PFSK-1 (cell line): ENCODE measurements around the gene ASCL5.

Experiments
- FOXP2 ChIP-seq: optimal IDR thresholded peaks from 2 replicates; pipeline ENCODE3; 2011; ENCODE audit warnings: borderline replicate concordance, control low read depth, inconsistent platforms; ENCODE audit not compliant: insufficient read depth; ENCODE audit errors: extremely low read length, extremely low read depth
- POLR2AphosphoS5 ChIP-seq: IDR thresholded peaks from 2 replicates; pipeline ENCODE4 v1.6.1; 2012; ENCODE audit warnings: low read depth, mild to moderate bottlenecking, control low read depth, low read length, moderate library complexity
- SIN3A ChIP-seq: IDR thresholded peaks from 2 replicates; pipeline ENCODE4 v1.6.1; 2012; ENCODE audit warnings: mild to moderate bottlenecking, low read length, moderate library complexity, borderline replicate concordance; ENCODE audit not compliant: insufficient read depth
- TAF1 ChIP-seq: IDR thresholded peaks from 2 replicates; pipeline ENCODE4 v1.6.1; 2012; ENCODE audit warnings: low read length, control low read depth, borderline replicate concordance; ENCODE audit not compliant: insufficient read depth
- TF ChIP-seq, protein P1 (sequence below), 2 experiments: IDR thresholded peaks; 2 replicates each; pipeline versions ENCODE4 v1.6.1 to v1.8.0; 2011 to 2012; ENCODE audit warnings: low read depth in 2 of 2, low read length in 2 of 2, control low read depth in 1 of 2, inconsistent platforms in 1 of 2, mild to moderate bottlenecking in 1 of 2, moderate library complexity in 1 of 2; ENCODE audit not compliant: insufficient read depth in 1 of 2

DNA sequence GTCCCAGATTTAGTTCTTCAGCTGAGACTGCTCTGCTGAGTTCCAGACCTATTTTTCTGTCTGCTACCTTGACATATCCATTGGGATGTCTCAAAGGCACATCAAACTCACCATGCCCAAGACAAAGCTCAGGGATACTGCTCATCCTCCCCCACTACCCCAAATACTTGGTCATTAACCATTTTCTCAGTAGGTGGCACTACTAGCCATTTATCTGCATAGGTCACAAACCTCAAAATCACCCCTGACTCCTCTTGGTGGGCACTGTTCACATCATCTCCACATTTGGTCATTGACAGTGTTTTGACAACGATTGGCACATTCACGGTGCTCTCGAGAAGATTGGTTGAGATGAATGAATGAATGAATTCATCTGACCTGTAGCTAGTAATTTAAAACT is 46.8 kb downstream of the ASCL5 start:
- TF ChIP-seq TAF1 (no peak), POLR2AphosphoS5 (no peak), SIN3A (no peak), FOXP2 (no peak)
- TF ChIP-seq, protein P1, sequence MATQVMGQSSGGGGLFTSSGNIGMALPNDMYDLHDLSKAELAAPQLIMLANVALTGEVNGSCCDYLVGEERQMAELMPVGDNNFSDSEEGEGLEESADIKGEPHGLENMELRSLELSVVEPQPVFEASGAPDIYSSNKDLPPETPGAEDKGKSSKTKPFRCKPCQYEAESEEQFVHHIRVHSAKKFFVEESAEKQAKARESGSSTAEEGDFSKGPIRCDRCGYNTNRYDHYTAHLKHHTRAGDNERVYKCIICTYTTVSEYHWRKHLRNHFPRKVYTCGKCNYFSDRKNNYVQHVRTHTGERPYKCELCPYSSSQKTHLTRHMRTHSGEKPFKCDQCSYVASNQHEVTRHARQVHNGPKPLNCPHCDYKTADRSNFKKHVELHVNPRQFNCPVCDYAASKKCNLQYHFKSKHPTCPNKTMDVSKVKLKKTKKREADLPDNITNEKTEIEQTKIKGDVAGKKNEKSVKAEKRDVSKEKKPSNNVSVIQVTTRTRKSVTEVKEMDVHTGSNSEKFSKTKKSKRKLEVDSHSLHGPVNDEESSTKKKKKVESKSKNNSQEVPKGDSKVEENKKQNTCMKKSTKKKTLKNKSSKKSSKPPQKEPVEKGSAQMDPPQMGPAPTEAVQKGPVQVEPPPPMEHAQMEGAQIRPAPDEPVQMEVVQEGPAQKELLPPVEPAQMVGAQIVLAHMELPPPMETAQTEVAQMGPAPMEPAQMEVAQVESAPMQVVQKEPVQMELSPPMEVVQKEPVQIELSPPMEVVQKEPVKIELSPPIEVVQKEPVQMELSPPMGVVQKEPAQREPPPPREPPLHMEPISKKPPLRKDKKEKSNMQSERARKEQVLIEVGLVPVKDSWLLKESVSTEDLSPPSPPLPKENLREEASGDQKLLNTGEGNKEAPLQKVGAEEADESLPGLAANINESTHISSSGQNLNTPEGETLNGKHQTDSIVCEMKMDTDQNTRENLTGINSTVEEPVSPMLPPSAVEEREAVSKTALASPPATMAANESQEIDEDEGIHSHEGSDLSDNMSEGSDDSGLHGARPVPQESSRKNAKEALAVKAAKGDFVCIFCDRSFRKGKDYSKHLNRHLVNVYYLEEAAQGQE (IDR thresholded peaks at IDR 0.05; ENCODE audit: insufficient read depth in 1 of 2, low read depth in 2 of 2, low read length in 2 of 2) = no peak
